Superior temporal gyrus (tissue), 1 donor: ENCODE measurements around the gene ENO2.
"Not testable (repeated sequence)": the region's sequence is repeated elsewhere in the genome, so short reads cannot be mapped to it uniquely, and the experiment has no call there.

Experiments used
- DNase-seq: peaks from one replicate; pipeline ENCODE4 v3.0.0-alpha.2; 2016; ENCODE audit errors: extremely low spot score

ENO2 gene

GRCh38 chr12:6914246-6914946 is at the start of gene ENO2:
TSS of gene ENO2 (plus strand) at chr12:6914580. CDS start at chr12:6915833, 1,253 bp downstream.
- DNase-seq: peak; percentile 77

GRCh38 chr12:6865307-6865706 is 49.1 kb upstream of the ENO2 start:
- DNase-seq: not testable (repeated sequence)

- DNase-seq: no peak
Observed at GRCh38 chr12:6866163-6866919, 48.0 kb upstream of the ENO2 start.

GRCh38 chr12:6866920-6867412 is 47.4 kb upstream of the ENO2 start:
- no peak for DNase-seq

- peak; percentile 85 for DNase-seq
Observed at GRCh38 chr12:6867413-6868210, 46.8 kb upstream of the ENO2 start, which contains the start of gene TPI1. TSS of gene TPI1 (plus strand) at chr12:6867531. CDS start at chr12:6867567, 36 bp downstream.

GRCh38 chr12:6868211-6869048 is 46.0 kb upstream of the ENO2 start:
- peak; percentile 8 for DNase-seq

GRCh38 chr12:6869049-6870021 is 45.0 kb upstream of the ENO2 start:
- peak; percentile 92 for DNase-seq

GRCh38 chr12:6870304-6870703 is 44.1 kb upstream of the ENO2 start:
- not testable (repeated sequence) for DNase-seq

- DNase-seq: no peak
Observed at GRCh38 chr12:6871052-6871957, 43.1 kb upstream of the ENO2 start.

GRCh38 chr12:6872073-6873048 is 42.0 kb upstream of the ENO2 start:
- DNase-seq: peak; percentile 82

GRCh38 chr12:6873094-6874014 is 41.0 kb upstream of the ENO2 start, which contains the start of gene SPSB2:
TSS of gene SPSB2 (minus strand) at chr12:6873303. CDS start at chr12:6872901, 402 bp downstream.
- DNase-seq: peak; percentile 89

GRCh38 chr12:6874015-6874368 is 40.4 kb upstream of the ENO2 start:
- not testable (repeated sequence) for DNase-seq

GRCh38 chr12:6879824-6880223 is 34.6 kb upstream of the ENO2 start:
- DNase-seq: not testable (repeated sequence)

GRCh38 chr12:6883252-6883651 is 31.1 kb upstream of the ENO2 start:
- no peak for DNase-seq

GRCh38 chr12:6883683-6884082 is 30.7 kb upstream of the ENO2 start:
- DNase-seq: no peak

GRCh38 chr12:6884539-6884938 is 29.8 kb upstream of the ENO2 start:
- no peak for DNase-seq
